HG03175 (cell line): ENCODE data around the gene RRAS2.

ENCODE experiments used
- ATAC-seq: cut with Tn5 transposase; IDR thresholded peaks from one replicate; pipeline ENCODE4 v1.9.1; 2021; ENCODE audit warnings: mild to moderate bottlenecking, moderate library complexity; ENCODE audit not compliant: unreplicated experiment

The RRAS2 gene

GRCh38 chr11:14340721-14341120, 18.3 kb downstream of the RRAS2 start:
- ATAC-seq: no peak

DNA sequence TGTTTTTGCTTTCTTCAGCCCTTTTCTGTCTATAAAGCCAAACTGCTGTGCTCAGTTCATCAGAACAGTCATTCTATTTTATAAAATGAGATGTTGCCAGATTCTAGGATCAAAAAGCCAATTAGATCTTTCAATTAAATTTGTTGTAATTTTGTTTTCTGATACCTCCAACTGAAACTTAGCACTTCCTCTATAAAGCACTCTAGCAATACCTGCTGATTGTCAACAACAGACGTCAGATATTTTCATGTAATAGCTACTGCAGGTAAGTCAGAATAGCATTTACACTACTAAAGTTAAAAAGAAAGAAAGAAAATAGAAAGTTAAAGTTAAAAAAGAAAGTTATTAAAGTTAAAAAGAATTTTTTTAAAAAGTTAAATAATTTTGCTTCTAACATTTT, 19.6 kb downstream of the RRAS2 start:
- no peak for ATAC-seq

DNA sequence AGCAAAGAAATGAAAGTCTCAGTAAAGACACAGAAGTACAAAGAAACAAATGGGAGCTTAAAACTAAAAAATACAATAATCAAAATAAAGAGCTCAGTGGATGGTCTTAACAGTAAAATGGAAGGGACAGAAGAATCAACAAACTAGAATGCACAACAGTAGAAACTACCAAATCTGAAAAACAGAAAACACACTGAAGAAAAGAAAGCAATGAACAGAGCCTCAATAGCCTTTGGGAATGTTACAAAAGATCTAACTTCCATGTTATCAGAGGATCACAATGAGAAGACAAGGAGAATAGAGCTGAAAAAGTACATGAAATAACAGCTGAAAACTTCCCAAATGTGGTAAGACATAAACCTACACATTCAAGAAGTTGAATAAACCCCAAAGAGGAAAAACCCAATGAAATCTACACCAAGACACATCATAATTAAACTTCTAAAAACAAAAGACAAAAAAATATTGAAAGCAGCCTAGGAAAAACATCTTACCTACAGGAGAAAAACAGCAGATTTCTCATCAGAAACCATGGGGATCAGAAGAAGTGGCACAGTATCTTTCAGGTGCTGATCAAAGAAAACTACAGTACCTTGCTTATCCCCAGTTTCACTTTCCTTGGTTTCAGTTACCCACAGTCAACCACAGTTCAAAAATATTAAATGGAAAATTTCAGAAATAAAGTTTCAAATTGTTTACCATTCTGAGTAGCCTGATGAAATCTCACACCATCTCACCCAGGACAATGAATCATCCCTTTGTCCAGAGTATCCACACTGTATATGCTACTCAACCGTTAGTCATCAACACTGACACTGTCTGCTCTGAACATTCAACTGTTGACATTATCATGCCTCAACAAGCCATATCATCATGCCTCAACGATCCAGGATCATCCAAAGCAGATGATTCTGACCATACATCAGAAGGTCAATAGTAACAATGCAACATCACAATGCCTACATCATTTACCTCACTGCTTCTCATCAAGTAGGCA, 22.2 kb downstream of the RRAS2 start:
- ATAC-seq: no peak

DNA sequence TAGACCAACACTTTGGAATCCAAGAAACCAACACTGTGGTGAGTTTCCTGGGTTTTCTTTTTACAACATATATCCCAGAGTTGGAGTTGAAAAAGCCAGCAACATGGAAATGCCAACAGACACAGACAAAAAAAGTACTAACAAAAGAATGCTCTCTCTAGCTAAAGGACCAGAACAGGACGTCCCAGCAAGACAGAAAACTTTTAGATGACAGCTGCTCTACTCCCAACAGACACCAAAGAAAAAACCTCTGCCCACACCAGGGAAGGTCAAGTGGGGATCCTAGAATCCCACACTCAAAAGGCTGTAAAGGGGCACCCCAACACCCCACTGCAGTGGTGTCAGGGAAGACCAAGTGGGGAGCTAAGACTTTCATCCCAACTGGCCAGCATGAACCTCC, 23.3 kb downstream of the RRAS2 start:
- ATAC-seq: no peak

GRCh38 chr11:14334893-14335292, 24.1 kb downstream of the RRAS2 start:
- ATAC-seq: no peak

GRCh38 chr11:14334192-14334591, 24.8 kb downstream of the RRAS2 start:
- ATAC-seq: no peak

GRCh38 chr11:14331476-14332136, 27.4 kb downstream of the RRAS2 start:
- peak; percentile 53 for ATAC-seq

DNA sequence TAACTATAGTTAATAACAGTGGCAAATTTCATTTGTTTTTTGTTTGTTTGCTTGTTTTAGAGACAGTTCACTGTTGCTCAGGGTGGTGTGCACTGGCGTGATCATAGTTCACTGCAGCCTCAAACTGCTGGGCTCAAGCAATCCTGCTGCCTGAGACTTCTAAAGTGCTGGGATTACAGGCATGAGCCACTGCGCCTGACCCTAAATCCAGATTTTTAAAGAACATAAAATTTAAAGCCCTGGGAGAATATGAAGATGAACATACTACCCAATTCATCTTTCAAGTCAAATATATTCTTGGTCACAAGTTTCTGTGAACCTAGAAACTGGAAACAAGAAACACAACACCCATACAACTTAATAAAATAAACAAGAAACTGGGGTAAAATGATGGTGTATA, 28.1 kb downstream of the RRAS2 start:
- no peak for ATAC-seq

DNA sequence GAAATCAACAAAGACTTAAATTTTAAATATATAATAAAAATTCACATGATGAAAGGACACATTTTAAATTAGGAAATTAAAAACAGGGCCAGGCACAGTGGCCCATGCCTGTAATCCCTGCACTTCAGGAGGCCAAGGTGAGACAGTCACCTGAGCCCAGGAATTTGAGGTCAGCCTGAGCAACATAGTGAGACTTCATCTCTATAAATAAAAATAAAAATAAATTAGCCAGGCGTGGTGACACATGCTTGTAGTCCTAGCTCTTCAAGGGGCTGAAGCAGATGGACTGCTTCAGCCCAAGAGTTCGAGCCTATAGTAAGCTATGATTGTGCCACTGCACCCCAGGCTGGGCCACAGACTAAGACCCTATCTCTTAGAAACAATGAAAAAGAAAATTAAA, 29.3 kb downstream of the RRAS2 start:
- no peak for ATAC-seq

GRCh38 chr11:14327116-14327515, 31.9 kb downstream of the RRAS2 start:
- no peak for ATAC-seq

- ATAC-seq: no peak
Observed at GRCh38 chr11:14323118-14323676, 35.8 kb downstream of the RRAS2 start.

- no peak for ATAC-seq
Observed at GRCh38 chr11:14322510-14322909, 36.5 kb downstream of the RRAS2 start.

DNA sequence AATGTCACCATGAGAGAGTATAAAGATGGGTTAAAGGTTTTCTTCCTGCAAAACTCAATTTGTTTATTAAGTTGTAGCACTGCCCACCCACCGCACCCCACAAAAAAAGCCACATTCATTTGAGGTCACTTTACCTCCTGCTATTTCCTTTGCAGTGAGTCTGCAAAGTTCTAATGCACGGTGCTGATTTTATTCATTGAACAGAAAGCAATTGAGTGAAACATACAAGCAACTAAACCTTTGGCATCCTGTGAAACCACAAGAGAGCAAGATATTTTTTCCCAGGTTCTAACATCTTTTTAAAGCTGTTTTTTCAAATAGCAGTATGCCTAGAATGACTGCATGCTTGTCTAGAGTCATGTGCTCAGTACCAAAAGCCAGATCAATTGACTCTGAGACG, 39.0 kb downstream of the RRAS2 start:
- ATAC-seq: no peak

- no peak for ATAC-seq
Observed at GRCh38 chr11:14318581-14318981, 40.4 kb downstream of the RRAS2 start.

DNA sequence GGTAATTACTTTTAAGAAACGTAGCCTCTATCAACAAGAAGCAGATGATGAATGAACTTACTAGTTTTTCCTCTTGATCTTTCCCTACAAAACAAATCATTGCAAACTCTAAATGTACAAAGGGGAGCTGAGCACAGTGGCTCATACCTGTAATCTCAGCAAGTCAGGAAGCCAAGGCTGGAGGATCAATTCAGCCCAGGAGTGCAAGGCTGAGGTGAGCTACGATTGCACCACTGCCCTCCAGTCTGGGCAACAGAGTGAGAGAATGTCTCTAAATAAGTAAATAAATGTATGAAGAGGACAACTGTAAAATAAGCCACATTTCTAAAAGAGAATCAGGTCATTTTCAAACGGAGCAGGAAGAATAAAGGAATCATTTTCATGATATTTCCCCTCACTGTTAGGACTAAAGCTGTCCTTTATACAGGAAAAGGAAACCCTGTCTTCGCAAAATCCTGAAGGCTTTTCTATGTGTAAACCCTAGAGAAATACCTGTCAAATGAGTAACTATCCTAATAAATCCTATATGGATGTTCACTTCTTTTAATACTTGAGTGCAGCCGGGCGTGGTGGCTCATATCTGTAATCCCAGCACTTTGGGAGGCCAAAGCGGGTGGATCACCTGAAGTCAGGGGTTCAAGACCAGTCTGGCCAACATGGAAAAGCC, 41.2 kb downstream of the RRAS2 start:
- ATAC-seq: no peak

DNA sequence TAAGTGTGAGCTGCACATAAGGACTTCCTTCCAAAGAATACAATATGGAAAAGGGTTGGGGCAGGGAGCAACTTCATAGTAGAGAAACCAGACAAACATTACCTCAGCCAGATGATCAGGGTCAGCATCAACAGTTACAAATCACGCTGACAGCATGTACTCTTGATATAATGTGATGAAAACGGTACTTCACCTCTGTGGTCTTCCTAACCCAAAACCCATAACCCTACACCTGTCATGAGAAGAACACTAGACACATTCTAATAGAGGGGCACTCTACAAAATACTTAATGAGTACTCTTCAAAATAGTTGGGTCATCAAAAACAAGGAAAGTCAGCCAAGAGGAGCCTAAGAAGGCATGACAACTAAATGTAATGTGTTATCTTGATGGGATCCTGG, 43.9 kb downstream of the RRAS2 start:
- ATAC-seq: peak; percentile 31

DNA sequence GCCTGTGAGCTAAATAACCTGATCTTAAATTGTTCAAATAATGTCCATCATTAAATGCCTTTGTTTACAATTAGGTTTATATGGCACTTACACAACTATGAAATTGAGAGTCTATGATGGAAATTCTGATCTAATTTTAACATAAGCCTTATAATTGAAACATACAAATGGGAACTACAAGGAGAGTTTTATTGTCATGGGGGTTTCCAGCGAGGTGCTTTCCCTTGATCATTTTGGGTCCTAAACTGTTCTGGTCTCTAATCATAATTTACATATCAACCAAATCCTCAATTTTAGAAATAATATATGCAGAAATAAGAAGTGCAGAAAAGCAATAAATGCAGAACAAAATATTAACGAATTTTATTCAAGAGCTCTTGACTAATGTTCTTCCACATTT, 44.9 kb downstream of the RRAS2 start:
- no peak for ATAC-seq

DNA sequence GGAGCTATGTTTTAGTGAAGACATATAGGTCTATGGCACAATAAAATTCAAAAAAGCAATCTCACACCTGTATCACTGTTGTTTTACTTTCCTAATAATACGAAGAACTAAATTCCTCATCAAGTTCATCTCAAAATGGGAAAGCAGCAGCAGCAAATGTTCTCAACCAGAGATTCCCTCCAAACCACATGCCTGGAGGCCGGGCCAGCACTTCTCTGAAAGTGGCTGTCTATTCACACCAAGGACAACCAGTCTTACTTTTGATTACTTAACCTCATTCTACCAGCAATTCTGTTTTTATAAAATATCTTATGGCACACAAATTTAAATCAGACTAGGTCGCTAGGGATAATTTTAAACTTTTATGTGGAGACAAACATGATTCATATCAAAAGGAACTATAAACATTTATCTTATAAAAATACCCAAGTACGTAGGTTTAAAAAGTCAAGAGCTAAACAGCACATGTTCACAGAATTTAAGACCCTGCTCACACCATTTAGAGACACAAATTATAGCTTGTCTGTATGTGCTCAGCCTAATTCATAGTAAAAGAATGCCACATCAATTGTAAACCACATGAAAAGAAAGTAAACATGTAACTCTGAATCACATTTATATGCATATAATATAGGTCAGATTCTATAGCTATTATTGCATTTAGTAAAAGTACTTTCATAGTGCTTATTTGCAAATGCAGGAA, 46.1 kb downstream of the RRAS2 start:
- no peak for ATAC-seq

DNA sequence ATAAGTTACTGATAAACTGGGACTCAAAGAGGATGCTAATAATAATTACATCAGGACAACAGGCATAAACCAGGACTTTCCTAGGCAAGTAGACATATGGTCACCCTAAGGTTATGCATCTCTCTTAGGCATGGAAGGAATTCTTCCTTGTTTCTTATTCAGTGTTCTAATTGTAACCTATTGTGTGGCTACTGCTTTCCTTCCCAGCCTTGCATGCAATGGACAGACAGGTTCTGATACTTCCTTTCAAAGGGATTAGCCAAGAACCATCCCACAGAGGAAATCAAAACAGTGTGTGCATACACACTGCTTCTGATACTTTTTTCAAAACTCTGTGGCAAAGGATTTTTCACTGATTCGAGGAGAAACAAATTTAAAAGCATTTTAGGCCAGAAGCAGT, 48.3 kb downstream of the RRAS2 start:
- no peak for ATAC-seq

- peak; percentile 25 for ATAC-seq
Observed at GRCh38 chr11:14309425-14310192, 49.4 kb downstream of the RRAS2 start.
